D341Med (cell line): ENCODE measurements around the gene SDK1.

Experiments
- DNase-seq: peaks from one replicate; pipeline ENCODE4 v3.0.0; 2012; ENCODE audit warnings: low spot score

The SDK1 gene

GRCh38 chr7:3464900-3465622 lies 164.0 kb downstream of the SDK1 start:
- DNase-seq: no peak

DNA sequence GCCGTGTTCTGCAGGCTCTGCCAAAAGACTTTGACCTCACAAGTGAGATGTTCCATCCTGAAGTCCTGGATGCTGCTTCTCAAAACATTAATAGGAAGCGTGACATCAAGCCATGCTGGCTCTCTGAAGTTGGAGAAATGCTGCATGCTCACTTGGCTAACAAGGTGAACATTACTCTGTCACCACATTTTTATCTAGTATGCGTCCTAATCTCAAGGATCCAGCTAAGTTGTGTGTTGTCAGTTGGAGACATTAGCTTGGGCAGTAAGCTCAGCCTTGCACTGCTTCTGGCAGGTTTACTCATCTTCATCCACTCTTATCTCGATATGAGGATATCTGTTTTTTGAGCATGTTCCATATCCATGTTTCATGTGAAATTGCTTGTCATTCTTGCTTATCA lies 165.2 kb downstream of the SDK1 start:
- DNase-seq: no peak

GRCh38 chr7:3469641-3470040 lies 168.6 kb downstream of the SDK1 start:
- DNase-seq: no peak

GRCh38 chr7:3480197-3480596 lies 179.1 kb downstream of the SDK1 start:
- DNase-seq: no peak

DNA sequence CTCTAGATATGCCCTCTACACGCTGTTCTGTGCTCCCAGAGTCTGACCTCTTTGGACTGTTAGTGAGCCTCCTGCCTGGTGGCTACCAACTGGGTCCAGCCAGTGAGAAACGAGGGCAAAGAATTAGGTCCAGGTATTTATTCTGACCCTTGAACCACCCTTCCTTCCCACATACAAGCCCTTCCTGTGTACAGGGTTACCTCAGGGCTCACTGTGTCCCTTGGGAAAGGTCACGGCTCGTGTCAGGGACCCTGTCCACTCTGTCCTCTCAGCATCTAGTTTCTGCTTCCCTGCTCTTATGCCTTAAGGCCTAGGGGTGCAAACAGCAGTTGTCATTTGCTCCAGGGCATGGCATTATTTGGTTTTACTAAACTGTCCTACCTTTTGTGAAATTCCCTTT lies 180.4 kb downstream of the SDK1 start:
- no peak for DNase-seq

DNA sequence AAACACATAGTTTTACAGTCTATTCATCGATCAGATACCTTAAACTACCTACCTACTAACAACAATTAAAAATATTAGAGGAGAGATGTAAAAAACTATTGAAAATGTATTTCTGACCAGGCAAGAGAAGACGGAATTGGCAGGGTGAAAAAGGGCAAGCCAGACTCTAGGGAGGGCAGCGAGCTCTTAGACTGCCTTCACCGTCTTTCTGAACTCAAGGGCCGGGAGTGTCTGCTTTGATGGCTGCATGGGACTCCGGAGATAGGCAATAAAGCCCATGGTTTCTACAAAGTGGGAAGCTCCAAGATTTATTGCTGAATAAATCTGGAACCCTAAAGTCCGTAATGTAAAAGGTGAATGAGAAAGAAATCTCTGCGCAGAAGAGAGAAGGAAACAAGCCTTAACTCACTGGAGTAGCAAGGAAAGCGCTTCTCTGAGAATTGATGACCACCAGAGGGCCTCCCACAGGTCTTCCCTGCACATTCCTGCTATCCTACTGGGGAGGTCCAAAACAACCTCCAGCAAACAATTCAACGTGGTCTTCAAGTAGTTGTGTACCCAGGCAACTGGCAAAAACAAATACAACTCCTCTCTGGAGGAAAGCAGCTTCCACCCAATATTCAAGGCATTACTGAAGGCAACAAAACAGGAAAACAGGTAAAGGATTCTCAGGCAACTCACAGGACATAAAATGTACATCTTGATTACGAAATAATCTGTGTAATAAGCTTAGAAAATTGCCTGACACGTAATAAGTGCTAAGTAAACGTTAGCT lies 181.3 kb downstream of the SDK1 start:
- DNase-seq: no peak

GRCh38 chr7:3486841-3487240 lies 185.8 kb downstream of the SDK1 start:
- DNase-seq: no peak

GRCh38 chr7:3488829-3489228 lies 187.8 kb downstream of the SDK1 start:
- no peak for DNase-seq

- no peak for DNase-seq
Observed at GRCh38 chr7:3493499-3493898, 192.4 kb downstream of the SDK1 start.

GRCh38 chr7:3494947-3495346 lies 193.9 kb downstream of the SDK1 start:
- no peak for DNase-seq

GRCh38 chr7:3495530-3495929 lies 194.5 kb downstream of the SDK1 start:
- no peak for DNase-seq

DNA sequence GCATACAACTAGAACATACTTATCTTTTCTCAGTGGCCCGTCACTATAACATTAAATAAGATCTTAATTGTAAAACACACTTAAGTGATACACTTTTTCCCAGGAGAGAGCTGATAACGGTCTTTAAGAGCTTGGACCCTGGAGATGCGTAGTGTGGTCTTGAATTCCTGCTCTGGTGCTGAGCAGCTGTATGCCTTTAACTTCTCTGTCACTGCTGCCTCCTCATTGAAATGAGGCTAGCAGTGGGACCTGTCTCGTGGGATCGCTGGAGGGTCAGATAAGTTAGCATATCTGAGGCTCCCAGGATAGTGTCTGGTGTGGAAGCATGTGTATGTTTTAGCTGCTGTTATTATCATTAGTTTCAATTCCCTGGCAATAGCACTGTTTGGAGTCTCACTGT lies 194.9 kb downstream of the SDK1 start:
- no peak for DNase-seq

- DNase-seq: no peak
Observed at GRCh38 chr7:3497796-3498195, 196.7 kb downstream of the SDK1 start.

- no peak for DNase-seq
Observed at GRCh38 chr7:3501671-3502070, 200.6 kb downstream of the SDK1 start.

DNA sequence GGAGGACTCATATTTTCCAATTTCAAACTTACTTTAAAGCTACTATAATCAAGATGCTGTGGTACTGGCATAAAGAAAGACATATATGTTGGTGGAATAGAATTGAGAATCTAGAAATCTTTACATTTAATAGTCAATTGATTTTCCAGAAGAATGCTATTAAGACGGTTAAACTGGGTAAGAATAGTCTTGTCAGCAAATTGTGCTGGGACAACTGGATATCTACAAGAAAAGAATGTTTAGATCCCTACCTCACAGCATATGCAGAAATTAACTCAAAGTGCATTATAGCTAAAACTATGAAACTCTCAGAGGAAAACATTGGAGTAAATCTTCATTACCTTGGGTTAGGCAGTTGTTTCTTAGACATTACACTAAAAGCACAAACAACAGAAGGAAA lies 203.3 kb downstream of the SDK1 start:
- no peak for DNase-seq

DNA sequence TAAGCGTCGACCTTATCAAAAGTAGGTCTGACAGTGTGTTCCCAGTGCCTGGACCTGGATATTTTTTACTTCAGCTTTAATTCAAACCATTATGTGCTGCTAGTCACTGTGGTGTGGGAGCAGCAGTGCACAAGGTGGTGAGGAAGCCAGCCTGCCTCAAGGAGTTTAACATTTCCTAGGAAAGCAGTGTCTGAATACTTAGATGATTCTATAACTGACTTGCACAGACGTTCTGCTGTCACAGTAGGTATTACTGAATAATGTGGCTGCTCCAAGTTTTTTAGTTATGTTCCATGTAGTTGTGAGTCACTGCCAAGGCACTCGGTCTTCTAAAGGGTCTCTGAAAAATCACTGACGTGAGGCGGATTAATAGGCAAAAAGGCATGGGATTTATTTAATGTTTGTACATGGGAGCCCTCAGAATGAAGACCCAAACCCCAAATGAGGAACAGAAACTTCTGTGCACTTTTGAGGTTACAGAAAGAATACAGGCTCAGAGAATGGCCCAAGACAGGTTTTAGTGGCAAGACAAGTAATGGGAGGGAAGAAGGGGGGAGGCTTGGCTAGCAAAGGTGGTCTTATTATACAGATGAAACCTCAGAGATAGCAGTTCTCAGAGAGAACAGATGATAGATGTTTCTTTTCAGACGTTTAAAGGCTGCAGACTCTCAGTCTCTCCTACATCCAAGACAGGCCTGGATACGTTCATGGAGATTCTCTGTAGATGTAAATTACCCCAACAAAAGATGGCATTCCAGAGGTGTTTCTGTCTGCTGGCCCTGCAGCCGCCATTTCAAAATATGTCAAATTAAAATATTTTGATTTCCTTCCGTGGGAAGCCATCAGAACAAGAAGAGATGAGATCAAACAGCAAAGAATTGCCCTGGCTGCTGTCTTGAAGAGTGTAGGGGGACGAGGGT lies 209.3 kb downstream of the SDK1 start:
- no peak for DNase-seq

DNA sequence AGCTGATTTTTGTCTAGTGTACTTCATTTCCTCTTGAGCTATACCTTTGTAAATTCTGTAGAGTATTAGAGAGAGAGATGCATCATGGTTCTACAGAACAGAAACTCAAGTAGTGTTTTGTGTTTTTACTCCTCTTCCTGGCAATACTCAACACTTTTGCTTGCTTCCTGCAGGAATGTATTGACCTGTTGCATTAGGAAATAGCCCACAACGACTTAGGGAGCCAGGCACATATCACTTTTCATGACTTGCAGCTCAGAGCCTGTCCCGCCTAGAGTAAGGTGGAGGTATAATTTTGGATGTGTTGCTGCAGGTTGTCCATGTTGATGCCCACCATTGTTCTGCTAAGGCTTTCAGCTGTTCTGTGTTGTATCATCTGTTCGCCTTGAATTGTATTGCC lies 216.3 kb downstream of the SDK1 start:
- DNase-seq: no peak

GRCh38 chr7:3518546-3518945 lies 217.5 kb downstream of the SDK1 start:
- DNase-seq: no peak

- no peak for DNase-seq
Observed at GRCh38 chr7:3520206-3520605, 219.2 kb downstream of the SDK1 start.

GRCh38 chr7:3527496-3528124 lies 226.6 kb downstream of the SDK1 start:
- DNase-seq: no peak

- no peak for DNase-seq
Observed at GRCh38 chr7:3533040-3533439, 232.0 kb downstream of the SDK1 start.

GRCh38 chr7:3537210-3537875 lies 236.3 kb downstream of the SDK1 start:
- DNase-seq: no peak
